ENCODE measurements around the gene KCND1. TPM values are rescaled to one million over a fixed set of nuclear protein-coding genes. Genes with fewer than 3 reads are reported as not detected.

The KCND1 gene
- total and polyA plus RNA-seq, 10 of the 15 experiments (the other 5 are each of a cell fraction or from before 2014, with no cell fraction given), result 0.02 to 1.0 (median 0.39) TPM

- no peak for TF ChIP-seq ZBTB11 (CRISPR knock-in tag; IDR thresholded peaks at IDR 0.05)
- no peak for TF ChIP-seq SMARCA5 (IDR thresholded peaks at IDR 0.05)
- TF ChIP-seq NR2C2 (IDR thresholded peaks at IDR 0.05; ENCODE audit: borderline replicate concordance, control insufficient read depth, insufficient read length, low read depth), result no peak
- TF ChIP-seq HDAC6 (IDR thresholded peaks at IDR 0.05; ENCODE audit: unreplicated experiment), result peak; percentile 72
These were observed 52.9 kb downstream of the KCND1 start, which contains the start of gene PIM2 (continued) for GRCh38 chrX:48918643-48919340.

GRCh38 chrX:48918301-48918642, 53.4 kb downstream of the KCND1 start:
- ATAC-seq, result no peak
- Histone ChIP-seq H3K4me3 (peak overlapping the region; percentile 73), H3K79me2 (ENCODE audit: control insufficient read depth, insufficient read depth, low read length) (peaks cover 41% of the 10 kb centered on the region), H3K4me1 (ENCODE audit: control insufficient read depth, insufficient read depth, low read length) (peaks cover 9% of the 10 kb centered on the region), H3K4me2 (ENCODE audit: control insufficient read depth, insufficient read depth) (no peak overlapping the region), H4K20me1 (ENCODE audit: control insufficient read depth, insufficient read depth) (peaks cover 5% of the 10 kb centered on the region), H3K9me3 (replicated peaks; ENCODE audit: control insufficient read depth, insufficient read depth, low read length) (no peaks in the 10 kb centered on the region; the same call in 2 of the 3 replicates), H2AFZ (ENCODE audit: control insufficient read depth, low read depth, low read length) (no peak overlapping the region), H3K9ac (ENCODE audit: control insufficient read depth, insufficient read depth, low read length) (peak overlapping the region; percentile 83), H3K36me3 (ENCODE audit: control insufficient read depth in 2 of 2, insufficient read depth in 2 of 2, low read length in 1 of 2) (peaks cover 3 to 5% of the 10 kb centered on the region in 2 experiments; a peak in 3 of 4 replicates), H3K27ac (ENCODE audit: control insufficient read depth, insufficient read depth) (peak overlapping the region; percentile 83), H3K27me3 (replicated peaks in 1 of 2; ENCODE audit: control insufficient read depth in 2 of 2, insufficient read depth in 2 of 2, low read length in 1 of 2) (no peaks in the 10 kb centered on the region)
- no TSS peak for BruUV-seq (replicated peaks)
- in situ Hi-C loops (cut with MboI), result no loop called here
- FAIRE-seq, result no peak
- ChIA-PET RAD21 (ENCODE audit: unreplicated experiment) (interaction anchor here (1.0 kb wide), 1 partner anchor 19 kb away, joined by 4 read pairs; no protein-coding TSS in a partner anchor), POLR2A (interaction anchor here (2.9 kb wide), 1 partner anchor 21 kb away, joined by 21 read pairs; no protein-coding TSS in a partner anchor), CTCF (interaction anchor here (1.2 kb wide), 1 partner anchor 25 kb away, joined by 4 read pairs; no protein-coding TSS in a partner anchor), SMC1A (ENCODE audit: uncharacterized antibody, unreplicated experiment) (interaction anchor here (1.0 kb wide), 1 partner anchor 21 kb away, joined by 4 read pairs; no protein-coding TSS in a partner anchor)
- intact Hi-C loops (cut with micrococcal nuclease; ENCODE audit: unreplicated experiment), result loop anchor here (5.0 kb wide), 2 partner anchors 39 to 124 kb away; partner anchors contain the start of genes OTUD5 and TFE3
- DNase-seq (ENCODE audit: low read depth, low spot score), result no peak
- WGBS (ENCODE audit: insufficient coverage, insufficient replicate concordance, low lambda C conversion rate, missing lambda C conversion rate), result 32% methylated on average over 18 of the region's 23 CpGs
- TF ChIP-seq JUNB (IDR thresholded peaks at IDR 0.05), result no peak
- TF ChIP-seq SP1 (IDR thresholded peaks at IDR 0.05; ENCODE audit: low read depth, low read length), result no peak
- TF ChIP-seq MYC (IDR thresholded peaks at IDR 0.05; ENCODE audit: insufficient read depth, insufficient read length, insufficient replicate concordance, low read length, severe bottlenecking), result no peak
- no peak for TF ChIP-seq WRNIP1 (IDR thresholded peaks at IDR 0.05; ENCODE audit: borderline replicate concordance, low read depth, low read length)
- TF ChIP-seq STAT3 (IDR thresholded peaks at IDR 0.05; ENCODE audit: low read depth, low read length), result no peak
- TF ChIP-seq PRDM15 (CRISPR knock-in tag; IDR thresholded peaks at IDR 0.05), result no peak
- no peak for TF ChIP-seq CEBPB (IDR thresholded peaks at IDR 0.05; ENCODE audit: borderline replicate concordance in 1 of 2, low read depth in 2 of 2, low read length in 2 of 2)
- no peak for TF ChIP-seq SUPT20H (IDR thresholded peaks at IDR 0.05; ENCODE audit: borderline replicate concordance, control insufficient read depth, low read depth, low read length)
- TF ChIP-seq FOXM1 (IDR thresholded peaks at IDR 0.05; ENCODE audit: low read depth, low read length), result no peak
- no peak for TF ChIP-seq SRF (IDR thresholded peaks at IDR 0.05; ENCODE audit: low read depth in 2 of 2, low read length in 2 of 2)
- TF ChIP-seq NFYB (IDR thresholded peaks at IDR 0.05; ENCODE audit: insufficient read depth, low read depth, low read length), result no peak

Data from GM12878 (cell line).